Non-pigmented ciliary epithelial cell (primary cell): ENCODE data around the gene FRMD4B.
A peak's percentile ranks its signal among the peaks of the same experiment; 100 is the strongest.

Experiments
- DNase-seq: peaks from one replicate; pipeline ENCODE4 v3.0.0-alpha.2; 2010; ENCODE audit warnings: low read depth

The FRMD4B gene

GRCh38 chr3:69385723-69386555 lies at the start of gene FRMD4B:
FRMD4B (minus strand) TSS chr3:69386088; CDS start chr3:69385989, 99 bp downstream.
- DNase-seq: no peak

- no peak for DNase-seq
Observed at GRCh38 chr3:69433969-69434325, 48.1 kb upstream of the FRMD4B start.

GRCh38 chr3:69433121-69433968 lies 47.5 kb upstream of the FRMD4B start:
- no peak for DNase-seq

- DNase-seq: no peak
Observed at GRCh38 chr3:69428657-69429255, 42.9 kb upstream of the FRMD4B start.

- no peak for DNase-seq
Observed at GRCh38 chr3:69426967-69427304, 41.0 kb upstream of the FRMD4B start.

- DNase-seq: no peak
Observed at GRCh38 chr3:69426291-69426966, 40.5 kb upstream of the FRMD4B start.

- no peak for DNase-seq
Observed at GRCh38 chr3:69425249-69425648, 39.4 kb upstream of the FRMD4B start.

- DNase-seq: no peak
Observed at GRCh38 chr3:69423463-69424155, 37.7 kb upstream of the FRMD4B start.

- no peak for DNase-seq
Observed at GRCh38 chr3:69422751-69423150, 36.9 kb upstream of the FRMD4B start.

- DNase-seq: no peak
Observed at GRCh38 chr3:69420781-69421520, 35.1 kb upstream of the FRMD4B start.

GRCh38 chr3:69419276-69419675 lies 33.4 kb upstream of the FRMD4B start:
- DNase-seq: no peak

- no peak for DNase-seq
Observed at GRCh38 chr3:69417541-69418078, 31.7 kb upstream of the FRMD4B start.

- no peak for DNase-seq
Observed at GRCh38 chr3:69413551-69414207, 27.8 kb upstream of the FRMD4B start.

- DNase-seq: peak; percentile 35
Observed at GRCh38 chr3:69411346-69411745, 25.5 kb upstream of the FRMD4B start.

GRCh38 chr3:69410301-69410700 lies 24.4 kb upstream of the FRMD4B start:
- no peak for DNase-seq

GRCh38 chr3:69409831-69410230 lies 23.9 kb upstream of the FRMD4B start:
- DNase-seq: no peak

GRCh38 chr3:69409011-69409410 lies 23.1 kb upstream of the FRMD4B start:
- no peak for DNase-seq

GRCh38 chr3:69408542-69408941 lies 22.7 kb upstream of the FRMD4B start:
- no peak for DNase-seq

- DNase-seq: no peak
Observed at GRCh38 chr3:69407908-69408307, 22.0 kb upstream of the FRMD4B start.

- DNase-seq: no peak
Observed at GRCh38 chr3:69406163-69406562, 20.3 kb upstream of the FRMD4B start.
